ENCODE measurements around the gene MGAT1. TPM values are rescaled to one million over a fixed set of nuclear protein-coding genes. Genes with fewer than 3 reads are reported as not detected.
A peak's percentile ranks its signal among the peaks of the same experiment; 100 is the strongest.

The MGAT1 gene
- total RNA-seq: 100 to 1,000 TPM in 1 of 2 experiments, 10 to 100 TPM in 1; 93.2 to 125 TPM

DNA sequence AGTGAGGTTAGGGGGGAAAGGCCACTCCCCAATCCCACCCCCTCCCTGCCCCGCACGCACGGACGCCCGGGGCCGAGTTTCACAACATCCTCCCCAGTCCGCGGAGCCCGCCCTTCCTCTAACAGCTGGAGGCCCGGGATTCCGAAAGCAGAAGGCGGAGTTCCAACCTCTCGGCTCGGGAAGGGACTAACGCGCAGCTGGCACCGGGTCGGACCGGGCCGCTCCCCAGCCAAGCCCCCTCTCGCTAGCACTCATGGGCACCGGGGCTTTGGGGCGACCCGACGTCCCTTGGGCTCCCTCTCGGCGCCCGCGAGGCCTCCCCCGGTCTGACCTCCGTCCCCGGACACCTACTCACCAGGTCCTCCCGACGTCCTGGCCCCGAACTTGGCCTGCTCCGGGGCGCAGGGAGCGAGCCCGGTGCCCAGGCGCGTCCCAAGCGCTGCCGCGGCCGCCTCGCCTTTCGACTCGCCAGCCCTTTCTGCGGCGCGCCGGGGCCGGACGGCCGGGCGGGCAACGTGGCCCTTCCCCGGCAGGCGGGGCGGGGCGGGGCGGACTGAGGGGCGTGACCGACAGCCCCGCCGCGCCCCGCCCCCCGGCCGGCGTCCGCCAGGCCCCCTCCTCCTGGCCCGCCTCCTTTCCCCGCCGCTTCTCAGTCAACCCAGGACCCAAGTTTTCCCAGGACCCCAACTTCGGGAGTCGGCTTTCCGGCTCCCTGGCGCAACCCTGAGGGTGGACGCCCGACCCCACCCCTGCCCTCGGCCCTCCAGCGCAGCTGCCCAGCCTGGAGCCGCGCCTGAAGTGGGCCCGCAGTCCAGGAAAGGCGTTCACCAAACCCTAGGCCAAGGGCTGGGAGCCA lies at the start of gene MGAT1:
TSS of gene MGAT1 (minus strand) at position 482 of the 856 bp plus-strand sequence. CDS start 9,835 bp downstream, outside the sequence.
- ChIA-PET POLR2A (interaction anchor here (1.7 kb wide), 1 partner anchor 11 kb away, joined by 5 read pairs; no protein-coding TSS in a partner anchor), CTCF (interaction anchor here (1.0 to 1.8 kb wide), 5 partner anchors 9 to 61 kb away, joined by 3 to 20 read pairs (median 6); no protein-coding TSS in a partner anchor)
- H3K27ac Mint-ChIP-seq: peak within 1 kb of the TSS; percentile 89
- H3K4me1 Mint-ChIP-seq: peaks cover 77% of the 10 kb centered on the region
- no peaks in the 10 kb centered on the region for H3K9me3 Mint-ChIP-seq (ENCODE audit: low read depth)
- intact Hi-C loops (cut with DNase I, micrococcal nuclease): loop anchor here (1.0 to 5.0 kb wide), 10 partner anchors 8 to 510 kb away; partner anchors contain the start of genes ZFP62 (in 2 of the 2), MAPK9 (in 1 of the 2) and TRIM52 (in 1 of the 2)
- H3K27me3 Mint-ChIP-seq: no peaks in the 10 kb centered on the region
- peak within 1 kb of the TSS; percentile 91 for H3K4me3 Mint-ChIP-seq
- peaks cover 80% of the 10 kb centered on the region for H3K36me3 Mint-ChIP-seq (ENCODE audit: low read depth)
- DNase-seq (peak; percentile 90), ATAC-seq (peak; percentile 46)

DNA sequence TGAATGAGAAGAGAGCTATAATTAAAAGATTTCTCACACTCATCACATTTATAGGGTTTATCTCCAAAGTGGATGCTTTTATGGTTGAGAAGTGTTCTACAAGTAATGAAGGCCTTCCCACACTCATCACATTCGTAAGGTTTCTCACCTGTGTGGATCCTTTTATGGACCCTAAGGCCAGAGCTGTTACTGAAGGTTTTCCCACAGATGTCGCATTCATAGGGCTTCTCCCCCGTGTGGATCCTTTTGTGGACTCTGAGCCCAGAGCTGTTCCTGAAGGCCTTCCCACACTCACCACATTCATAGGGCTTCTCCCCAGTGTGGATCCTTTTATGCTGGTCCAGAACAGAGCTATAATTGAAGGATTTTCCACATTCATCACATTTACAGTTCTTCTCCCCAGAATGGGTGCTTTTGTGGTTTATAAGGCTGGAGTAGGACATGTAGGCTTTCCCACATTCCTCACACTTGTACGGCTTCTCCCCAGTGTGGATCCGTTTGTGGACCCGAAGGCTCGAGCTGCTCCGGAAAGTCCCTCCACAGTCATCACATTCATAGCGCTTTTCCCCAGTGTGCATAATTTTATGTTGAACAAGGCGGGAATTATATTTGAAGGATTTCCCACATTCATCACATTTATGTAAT lies 48.0 kb upstream of the MGAT1 start:
- Mint-ChIP-seq H3K36me3 (ENCODE audit: low read depth) (peaks cover 93% of the 10 kb centered on the region), H3K4me1 (peaks cover 18% of the 10 kb centered on the region), H3K4me3 (no peak overlapping the region), H3K9me3 (ENCODE audit: low read depth) (peaks cover 37% of the 10 kb centered on the region), H3K27ac (no peak overlapping the region), H3K27me3 (no peaks in the 10 kb centered on the region)
- intact Hi-C loops (cut with DNase I, micrococcal nuclease): no loop called here
- DNase-seq (no peak), ATAC-seq (no peak)
- CTCF ChIA-PET: interaction anchor here (1.0 kb wide), 1 partner anchor 55 kb away, joined by 3 read pairs; no protein-coding TSS in a partner anchor
- POLR2A ChIA-PET: no interaction called here

DNA sequence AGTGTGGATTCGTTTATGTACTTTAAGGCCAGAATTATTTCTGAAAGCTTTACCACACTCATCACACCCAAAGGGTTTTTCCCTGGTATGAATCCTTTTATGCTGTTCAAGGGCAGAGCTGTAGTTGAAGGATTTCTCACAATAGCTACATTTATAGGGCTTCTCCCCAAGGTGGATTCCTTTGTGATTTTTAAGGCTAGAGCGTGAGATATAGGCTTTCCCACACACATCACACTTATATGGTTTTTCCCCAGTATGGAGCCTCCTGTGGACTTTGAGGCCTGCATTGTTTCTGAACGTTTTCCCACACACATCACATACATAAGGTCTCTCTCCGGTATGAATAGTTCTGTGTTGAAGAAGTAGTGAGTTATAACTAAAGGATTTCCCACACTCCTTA lies 47.2 kb upstream of the MGAT1 start:
- Mint-ChIP-seq H3K36me3 (ENCODE audit: low read depth) (peaks cover 87% of the 10 kb centered on the region), H3K27ac (no peak overlapping the region), H3K4me3 (no peak overlapping the region), H3K4me1 (peaks cover 16% of the 10 kb centered on the region), H3K9me3 (ENCODE audit: low read depth) (peaks cover 37% of the 10 kb centered on the region), H3K27me3 (no peaks in the 10 kb centered on the region)
- no peak for ATAC-seq
- intact Hi-C loops (cut with DNase I, micrococcal nuclease): no loop called here
- ChIA-PET CTCF (no interaction called here), POLR2A (no interaction called here)
- no peak for DNase-seq

DNA sequence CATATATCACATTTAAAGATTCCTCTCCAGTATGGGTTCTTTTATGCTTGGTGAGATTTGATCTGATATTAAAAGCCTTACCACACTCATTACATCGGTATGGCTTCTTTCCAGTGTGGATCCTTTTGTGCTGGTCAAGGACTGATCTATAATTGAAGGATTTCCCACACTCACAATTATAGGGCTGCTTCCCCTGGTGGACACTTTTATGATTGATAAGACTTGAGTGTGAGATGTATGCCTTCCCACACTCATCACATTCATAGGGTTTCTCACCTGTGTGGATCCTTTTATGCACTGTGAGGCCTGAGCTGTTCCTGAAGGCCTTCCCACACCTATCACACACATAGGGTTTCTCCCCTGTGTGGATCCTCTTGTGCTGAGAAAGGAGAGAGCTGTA lies 46.3 kb upstream of the MGAT1 start:
- intact Hi-C loops (cut with DNase I, micrococcal nuclease): no loop called here
- Mint-ChIP-seq H3K27me3 (no peaks in the 10 kb centered on the region), H3K27ac (no peak overlapping the region), H3K4me3 (no peak overlapping the region), H3K9me3 (ENCODE audit: low read depth) (peaks cover 37% of the 10 kb centered on the region), H3K36me3 (ENCODE audit: low read depth) (peaks cover 80% of the 10 kb centered on the region), H3K4me1 (peaks cover 16% of the 10 kb centered on the region)
- no peak for ATAC-seq
- ChIA-PET CTCF (no interaction called here), POLR2A (no interaction called here)
- DNase-seq: no peak

DNA sequence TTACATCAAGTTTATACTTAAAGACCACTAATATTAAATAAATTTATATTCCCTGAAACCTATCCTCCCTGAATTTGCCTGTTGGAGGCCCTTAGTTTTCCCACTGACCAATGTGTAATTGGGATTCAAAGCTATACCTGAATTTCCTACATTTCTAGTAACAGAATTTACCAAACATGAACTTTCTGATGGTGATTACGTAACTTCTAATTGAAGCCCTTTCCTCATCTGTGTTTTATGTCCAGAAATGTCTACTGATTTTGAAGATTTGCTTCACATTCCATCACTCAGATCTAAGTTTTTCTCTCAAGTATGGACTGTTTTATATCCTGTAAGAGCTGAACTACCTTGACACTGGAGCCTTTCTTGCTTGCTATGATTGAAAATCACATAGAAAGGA lies 45.7 kb upstream of the MGAT1 start:
- intact Hi-C loops (cut with DNase I, micrococcal nuclease): no loop called here
- H3K27me3 Mint-ChIP-seq: no peaks in the 10 kb centered on the region
- POLR2A ChIA-PET: interaction anchor here (0.6 kb wide), 1 partner anchor 279 kb away, joined by 3 read pairs; no protein-coding TSS in a partner anchor
- H3K4me1 Mint-ChIP-seq: peaks cover 12% of the 10 kb centered on the region
- ATAC-seq: no peak
- H3K36me3 Mint-ChIP-seq (ENCODE audit: low read depth): peaks cover 74% of the 10 kb centered on the region
- no peak overlapping the region for H3K4me3 Mint-ChIP-seq
- H3K27ac Mint-ChIP-seq: no peak overlapping the region
- no peak for DNase-seq
- H3K9me3 Mint-ChIP-seq (ENCODE audit: low read depth): peaks cover 37% of the 10 kb centered on the region
- CTCF ChIA-PET: interaction anchor here (0.7 kb wide), 1 partner anchor 404 kb away, joined by 3 read pairs; no protein-coding TSS in a partner anchor

DNA sequence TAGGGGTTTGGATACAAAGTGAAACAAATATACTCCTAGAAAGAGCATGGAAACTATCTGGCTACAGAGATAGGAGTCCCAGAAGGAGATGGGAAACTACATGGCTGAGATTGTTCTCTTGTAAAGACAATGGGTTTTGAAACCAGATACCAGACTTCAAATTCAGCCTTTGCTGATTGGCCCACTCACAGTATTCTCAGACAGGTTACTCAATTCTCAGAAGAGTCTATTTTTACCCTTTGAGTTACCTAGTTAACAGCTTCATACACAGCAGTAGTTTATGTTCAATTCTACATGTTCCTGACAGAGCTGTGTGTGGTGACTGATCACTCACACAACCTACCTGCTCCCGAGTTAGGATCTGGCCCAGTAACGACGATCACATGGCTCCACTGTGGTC lies 44.4 kb upstream of the MGAT1 start:
- CTCF ChIA-PET: no interaction called here
- Mint-ChIP-seq H3K4me3 (no peak overlapping the region), H3K4me1 (peaks cover 4% of the 10 kb centered on the region), H3K36me3 (ENCODE audit: low read depth) (peaks cover 62% of the 10 kb centered on the region), H3K27me3 (no peaks in the 10 kb centered on the region), H3K9me3 (ENCODE audit: low read depth) (peaks cover 37% of the 10 kb centered on the region), H3K27ac (no peak overlapping the region)
- POLR2A ChIA-PET: no interaction called here
- ATAC-seq: no peak
- no peak for DNase-seq
- intact Hi-C loops (cut with DNase I, micrococcal nuclease): no loop called here

DNA sequence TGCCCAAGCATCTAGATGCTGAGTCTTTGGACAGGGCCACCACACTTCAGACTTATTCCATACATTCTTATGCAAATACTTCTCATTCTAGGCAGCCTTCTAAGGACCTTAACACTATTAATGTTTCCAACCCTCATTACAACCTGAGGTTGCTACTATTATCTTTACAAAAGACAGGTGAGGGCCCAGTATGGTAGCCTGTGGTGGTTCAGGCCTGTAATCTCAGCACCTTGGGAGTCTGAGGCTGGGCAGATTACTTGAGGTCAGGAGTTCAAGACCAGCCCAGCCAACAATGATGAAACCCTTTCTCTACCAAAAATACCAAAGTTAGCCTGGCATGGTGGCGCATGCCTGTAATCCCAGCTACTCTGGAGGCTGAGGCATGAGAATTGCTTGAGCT lies 42.3 kb upstream of the MGAT1 start:
- Mint-ChIP-seq H3K27me3 (no peaks in the 10 kb centered on the region), H3K9me3 (ENCODE audit: low read depth) (peaks cover 21% of the 10 kb centered on the region), H3K4me3 (no peak overlapping the region), H3K4me1 (peaks cover 3% of the 10 kb centered on the region), H3K27ac (no peak overlapping the region), H3K36me3 (ENCODE audit: low read depth) (peaks cover 40% of the 10 kb centered on the region)
- intact Hi-C loops (cut with DNase I, micrococcal nuclease): no loop called here
- ATAC-seq (no peak), DNase-seq (no peak)
- ChIA-PET POLR2A (interaction anchor here (0.6 kb wide), 1 partner anchor 17 kb away, joined by 6 read pairs; no protein-coding TSS in a partner anchor), CTCF (no interaction called here)

DNA sequence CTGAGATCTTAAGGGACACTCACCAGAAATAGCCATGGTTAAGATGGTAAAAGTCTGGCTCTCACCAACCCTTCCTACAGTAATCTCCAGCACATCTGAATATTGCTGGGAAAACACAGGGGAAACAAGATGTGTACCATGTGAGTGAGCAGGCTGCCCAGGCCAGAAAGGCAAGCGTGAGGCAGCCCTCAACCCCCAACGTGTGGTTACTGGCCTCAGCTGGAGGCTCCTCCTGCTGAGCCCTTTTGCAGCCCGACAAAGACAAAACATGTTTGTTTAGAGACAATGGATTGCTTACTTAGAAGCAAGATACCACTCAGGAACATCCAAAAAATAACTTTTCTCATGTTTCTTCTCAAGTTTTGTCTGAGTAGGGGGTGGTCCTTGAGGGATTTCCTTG lies 41.8 kb upstream of the MGAT1 start:
- Mint-ChIP-seq H3K27me3 (no peaks in the 10 kb centered on the region), H3K4me1 (peaks cover 3% of the 10 kb centered on the region), H3K36me3 (ENCODE audit: low read depth) (peaks cover 36% of the 10 kb centered on the region), H3K27ac (no peak overlapping the region), H3K9me3 (ENCODE audit: low read depth) (peaks cover 16% of the 10 kb centered on the region), H3K4me3 (no peak overlapping the region)
- CTCF ChIA-PET: no interaction called here
- no peak for ATAC-seq
- POLR2A ChIA-PET: no interaction called here
- intact Hi-C loops (cut with DNase I, micrococcal nuclease): no loop called here
- DNase-seq: no peak

DNA sequence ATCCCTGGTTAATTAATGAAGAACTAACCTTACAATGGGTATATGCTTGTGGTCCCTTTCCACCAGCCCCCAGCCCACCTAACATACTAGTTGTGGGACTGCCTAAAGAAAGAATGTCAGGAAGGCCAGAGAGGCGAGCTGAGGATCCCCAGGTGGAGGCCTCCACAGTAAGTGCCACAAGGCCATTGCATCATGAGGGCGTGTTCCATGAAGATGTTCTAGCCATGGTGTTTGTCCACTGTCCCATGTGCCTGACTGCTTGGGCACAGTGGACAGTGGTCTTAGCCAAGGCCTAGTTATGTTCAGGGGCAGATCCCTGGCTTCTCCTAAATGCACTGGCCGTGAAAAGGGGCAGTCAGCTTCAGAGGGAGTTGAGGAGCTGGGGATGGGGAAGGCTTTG lies 37.3 kb upstream of the MGAT1 start:
- ChIA-PET POLR2A (no interaction called here), CTCF (interaction anchor here (0.8 kb wide), 1 partner anchor 22 kb away, joined by 3 read pairs; no protein-coding TSS in a partner anchor)
- ATAC-seq (no peak), DNase-seq (no peak)
- peaks cover 9% of the 10 kb centered on the region for H3K36me3 Mint-ChIP-seq (ENCODE audit: low read depth)
- H3K27me3 Mint-ChIP-seq: no peaks in the 10 kb centered on the region
- intact Hi-C loops (cut with DNase I, micrococcal nuclease): loop anchor here in 1 of 2 experiments (10.0 kb wide), 1 partner anchor 55 kb away; no protein-coding TSS in a partner anchor
- peaks cover under 1% of the 10 kb centered on the region for H3K4me1 Mint-ChIP-seq
- no peaks in the 10 kb centered on the region for H3K9me3 Mint-ChIP-seq (ENCODE audit: low read depth)
- no peak overlapping the region for H3K4me3 Mint-ChIP-seq
- H3K27ac Mint-ChIP-seq: no peak overlapping the region

DNA sequence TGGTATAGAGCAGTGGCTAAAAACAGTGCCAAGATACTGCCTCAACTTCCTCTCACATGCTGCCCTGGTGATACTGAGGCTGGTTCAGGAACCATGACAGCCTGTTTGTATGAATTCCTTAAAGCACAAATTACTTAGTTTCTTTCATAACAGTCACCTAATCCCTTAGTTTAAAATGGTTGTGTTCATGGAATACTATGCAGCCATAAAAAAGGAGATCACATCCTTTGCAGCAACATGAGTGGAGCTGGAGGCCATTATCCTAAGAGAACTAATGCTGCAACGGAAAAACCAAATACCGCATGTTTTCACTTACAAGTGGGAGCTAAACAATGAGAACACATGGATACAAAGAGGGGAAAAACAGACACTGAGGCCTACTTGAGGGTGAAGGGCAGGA lies 36.6 kb upstream of the MGAT1 start:
- ATAC-seq (no peak), DNase-seq (no peak)
- H3K27me3 Mint-ChIP-seq: no peaks in the 10 kb centered on the region
- POLR2A ChIA-PET: no interaction called here
- H3K9me3 Mint-ChIP-seq (ENCODE audit: low read depth): no peaks in the 10 kb centered on the region
- intact Hi-C loops (cut with DNase I, micrococcal nuclease): loop anchor here in 1 of 2 experiments (10.0 kb wide), 1 partner anchor 54 kb away; no protein-coding TSS in a partner anchor
- H3K36me3 Mint-ChIP-seq (ENCODE audit: low read depth): peaks cover 15% of the 10 kb centered on the region
- H3K4me1 Mint-ChIP-seq: peaks cover 8% of the 10 kb centered on the region
- H3K4me3 Mint-ChIP-seq: no peak overlapping the region
- no peak overlapping the region for H3K27ac Mint-ChIP-seq
- CTCF ChIA-PET: interaction anchor here (0.7 to 0.8 kb wide), 2 partner anchors 16 to 23 kb away, joined by 3 read pairs; no protein-coding TSS in a partner anchor

DNA sequence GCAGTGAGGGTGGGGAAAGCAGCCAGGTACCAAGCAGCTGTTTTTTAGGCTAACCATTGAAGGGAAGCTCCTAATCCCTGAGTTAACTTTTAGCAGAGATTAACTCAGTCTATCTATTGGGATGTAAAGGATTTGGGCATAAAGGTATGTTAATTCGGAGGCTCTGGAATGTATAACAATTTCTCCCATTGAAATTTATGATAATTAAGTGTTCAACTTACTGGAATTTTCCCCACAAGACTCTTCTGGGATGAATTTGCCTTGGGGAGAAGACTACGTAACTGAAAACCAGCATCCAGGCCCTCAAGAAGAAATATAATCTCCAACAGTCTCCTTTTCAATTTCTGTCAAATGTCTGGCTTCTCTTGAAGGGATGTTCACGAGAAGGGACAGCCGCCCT lies 34.9 kb upstream of the MGAT1 start:
- CTCF ChIA-PET: no interaction called here
- peaks cover 23% of the 10 kb centered on the region for H3K4me1 Mint-ChIP-seq
- ATAC-seq: no peak
- no peaks in the 10 kb centered on the region for H3K9me3 Mint-ChIP-seq (ENCODE audit: low read depth)
- peaks cover 18% of the 10 kb centered on the region for H3K36me3 Mint-ChIP-seq (ENCODE audit: low read depth)
- POLR2A ChIA-PET: no interaction called here
- DNase-seq: no peak
- no peaks in the 10 kb centered on the region for H3K27me3 Mint-ChIP-seq
- no peak overlapping the region for H3K4me3 Mint-ChIP-seq
- intact Hi-C loops (cut with DNase I, micrococcal nuclease): loop anchor here in 1 of 2 experiments (10.0 kb wide), 1 partner anchor 53 kb away; no protein-coding TSS in a partner anchor
- H3K27ac Mint-ChIP-seq: no peak overlapping the region
